ENCODE results near the gene UQCRC1. TPM values are rescaled to one million over a fixed set of nuclear protein-coding genes. Genes with fewer than 3 reads are reported as not detected.

UQCRC1 gene
- total RNA-seq, 4 donors from 2014 or later = 579 to 974 (median 655) TPM

GRCh38 chr3:48655063-48655462 is 45.6 kb upstream of the UQCRC1 start:
- intact Hi-C loops (cut with DNase I; ENCODE audit: low total_unique reads) = no loop called here

DNA sequence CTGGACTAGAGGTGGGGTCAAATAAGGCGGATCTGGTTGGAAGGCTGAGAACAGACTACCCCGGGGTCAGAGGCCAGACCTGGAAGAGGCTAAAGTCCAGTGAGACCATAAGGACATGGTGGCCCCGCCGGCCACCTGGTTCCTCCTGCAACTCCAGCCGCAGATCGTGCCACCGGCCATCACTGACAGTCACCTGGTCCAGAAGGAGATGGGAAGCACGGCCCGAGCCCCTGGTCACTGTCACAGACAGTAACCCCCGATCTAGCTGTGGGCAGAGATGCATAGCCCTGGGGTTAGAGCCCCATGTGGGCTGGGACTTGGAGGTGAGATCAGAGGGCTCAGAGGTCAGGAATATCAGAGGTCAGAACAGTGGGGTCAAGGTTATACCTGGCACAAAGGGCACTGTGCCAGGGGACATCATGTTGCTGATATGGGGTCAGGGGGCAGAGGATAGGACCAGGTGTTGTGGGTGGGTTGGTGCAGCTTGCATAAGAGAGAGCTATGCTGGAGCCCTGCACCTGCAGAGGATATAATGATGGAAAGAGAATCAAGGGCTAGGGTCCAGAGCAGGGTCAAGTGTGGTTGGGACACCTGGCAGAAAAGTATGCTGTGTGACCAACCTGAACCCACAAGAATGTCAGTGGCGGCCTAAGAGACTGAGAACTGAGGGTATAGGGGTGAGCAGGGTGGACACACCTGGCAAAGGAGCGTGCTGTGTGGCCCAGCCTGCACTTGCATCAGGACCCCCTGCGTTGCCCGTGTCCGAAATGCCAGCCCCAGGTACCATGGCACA is 43.7 kb upstream of the UQCRC1 start:
- 82 to 94% methylated on average over 3 to 15 of the region's 15 CpGs for WGBS, 2 donors (ENCODE audit: low coverage in 1 of 2)
- Histone ChIP-seq H3K36me3 (no peaks in the 10 kb centered on the region), H3K27me3 (no peaks in the 10 kb centered on the region), H3K27ac (no peak overlapping the region), H3K9me3 (no peaks in the 10 kb centered on the region), H3K4me3 (no peak overlapping the region), H3K4me1 (peaks cover 0 to 14% (median 6%) of the 10 kb centered on the region in 4 donors)
- in situ Hi-C loops (cut with MboI; ENCODE audit: low pct_ligation_motif_present in 1 of 4, low pct_unique_long_range_greater_than_20kb in 1 of 4, low sequenced_read_pairs in 3 of 4) = no loop called here
- TF ChIP-seq POLR2AphosphoS5 (IDR thresholded peaks at IDR 0.05) (no peak), POLR2A (IDR thresholded peaks at IDR 0.05) (no peak), CTCF (IDR thresholded peaks at IDR 0.05) (no peak), EP300 (IDR thresholded peaks at IDR 0.05; ENCODE audit: low read depth) (no peak)
- no peak for DNase-seq
- intact Hi-C loops (cut with DNase I; ENCODE audit: low total_unique reads) = loop anchor here (1.0 kb wide), 1 partner anchor 131 kb away; no protein-coding TSS in a partner anchor

More at GRCh38 chr3:48655063-48655462, 45.6 kb upstream of the UQCRC1 start:
- H3K27me3 ChIP-seq = no peaks in the 10 kb centered on the region
- peaks cover 0 to 14% (median 6%) of the 10 kb centered on the region in 4 donors for H3K4me1 ChIP-seq
- TF ChIP-seq CTCF (IDR thresholded peaks at IDR 0.05) (no peak), EP300 (IDR thresholded peaks at IDR 0.05; ENCODE audit: low read depth) (no peak), POLR2A (IDR thresholded peaks at IDR 0.05) (no peak), POLR2AphosphoS5 (IDR thresholded peaks at IDR 0.05) (no peak)
- no peaks in the 10 kb centered on the region for H3K36me3 ChIP-seq
- no peak overlapping the region for H3K4me3 ChIP-seq
- DNase-seq = no peak
- WGBS, 2 donors (ENCODE audit: low coverage in 1 of 2) = 94% methylated on average over 12 of the region's 12 CpGs; no CpG with 5 or more reads in 1 of the 2 donors
- H3K9me3 ChIP-seq = no peaks in the 10 kb centered on the region
- in situ Hi-C loops (cut with MboI; ENCODE audit: low pct_ligation_motif_present in 1 of 4, low pct_unique_long_range_greater_than_20kb in 1 of 4, low sequenced_read_pairs in 3 of 4) = no loop called here
- no peak overlapping the region for H3K27ac ChIP-seq

DNA sequence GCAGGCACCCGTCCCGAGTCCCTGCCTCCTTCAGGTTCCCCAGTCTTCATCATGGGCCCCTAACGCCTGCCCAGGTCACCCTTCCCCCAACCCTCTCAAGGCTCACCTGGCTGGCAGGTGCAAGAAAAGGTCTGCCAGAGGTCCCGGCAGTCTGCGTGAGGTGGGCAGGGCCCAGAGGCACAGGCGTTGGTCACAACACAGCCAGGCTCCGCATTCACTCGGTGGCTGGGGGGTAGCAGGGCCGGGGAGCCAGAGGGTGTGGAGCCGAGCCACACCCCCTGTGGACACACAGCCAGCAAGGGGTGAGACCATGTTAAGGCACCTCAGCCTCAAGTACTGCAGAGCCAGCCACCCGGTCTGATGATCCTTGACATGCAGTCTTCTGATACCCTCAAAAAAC is 42.3 kb upstream of the UQCRC1 start:
- DNase-seq = no peak
- intact Hi-C loops (cut with DNase I; ENCODE audit: low total_unique reads) (loop anchor here (1.0 kb wide), 1 partner anchor 129 kb away; no protein-coding TSS in a partner anchor), in situ Hi-C loops (cut with MboI; ENCODE audit: low pct_ligation_motif_present in 1 of 4, low pct_unique_long_range_greater_than_20kb in 1 of 4, low sequenced_read_pairs in 3 of 4) (no loop called here)
- TF ChIP-seq POLR2A (IDR thresholded peaks at IDR 0.05) = no peak
- no peak for TF ChIP-seq EP300 (IDR thresholded peaks at IDR 0.05; ENCODE audit: low read depth)
- no peak for TF ChIP-seq POLR2AphosphoS5 (IDR thresholded peaks at IDR 0.05)
- TF ChIP-seq CTCF (IDR thresholded peaks at IDR 0.05) = no peak
- Histone ChIP-seq H3K4me1 (peaks cover 0 to 14% (median 6%) of the 10 kb centered on the region in 4 donors), H3K27me3 (no peaks in the 10 kb centered on the region), H3K27ac (no peak overlapping the region), H3K4me3 (no peak overlapping the region), H3K9me3 (no peaks in the 10 kb centered on the region), H3K36me3 (no peaks in the 10 kb centered on the region)
- 81% methylated on average over 11 of the region's 11 CpGs; no CpG with 5 or more reads in 1 of the 2 donors for WGBS, 2 donors (ENCODE audit: low coverage in 1 of 2)

DNA sequence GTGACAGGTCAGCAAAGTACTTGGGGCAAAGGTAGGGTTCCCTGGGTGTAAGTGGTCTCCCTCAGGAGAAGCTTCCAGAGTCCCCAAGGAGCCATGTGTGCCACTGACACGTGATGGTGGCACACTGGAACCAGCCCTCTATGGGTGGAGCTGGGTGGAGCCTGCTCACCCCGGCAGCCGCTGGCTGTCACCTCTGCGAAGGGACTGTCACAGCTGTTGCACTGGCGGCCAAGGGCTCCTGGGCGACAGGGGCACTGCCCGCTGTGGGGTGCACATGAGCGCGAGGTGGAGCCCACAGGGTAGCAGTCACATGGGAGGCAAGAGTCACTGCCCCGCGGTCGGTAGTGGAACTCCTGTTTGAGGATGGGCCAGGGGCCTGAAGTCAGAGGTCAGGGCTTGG is 41.3 kb upstream of the UQCRC1 start:
- H3K36me3 ChIP-seq = no peaks in the 10 kb centered on the region
- H3K4me3 ChIP-seq = no peak overlapping the region
- intact Hi-C loops (cut with DNase I; ENCODE audit: low total_unique reads) = no loop called here
- in situ Hi-C loops (cut with MboI; ENCODE audit: low pct_ligation_motif_present in 1 of 4, low pct_unique_long_range_greater_than_20kb in 1 of 4, low sequenced_read_pairs in 3 of 4) = no loop called here
- H3K9me3 ChIP-seq = no peaks in the 10 kb centered on the region
- TF ChIP-seq EP300 (IDR thresholded peaks at IDR 0.05; ENCODE audit: low read depth) = no peak
- no peak for TF ChIP-seq POLR2AphosphoS5 (IDR thresholded peaks at IDR 0.05)
- no peak for TF ChIP-seq POLR2A (IDR thresholded peaks at IDR 0.05)
- no peak for TF ChIP-seq CTCF (IDR thresholded peaks at IDR 0.05)
- peaks cover 0 to 4% (median 2%) of the 10 kb centered on the region in 4 donors for H3K4me1 ChIP-seq
- H3K27ac ChIP-seq = no peak overlapping the region
- no peak for DNase-seq
- H3K27me3 ChIP-seq = no peaks in the 10 kb centered on the region
- 81% methylated on average over 12 of the region's 12 CpGs; no CpG with 5 or more reads in 1 of the 2 donors for WGBS, 2 donors (ENCODE audit: low coverage in 1 of 2)
